GM18507 (cell line): ENCODE measurements around the gene SPATA3.

Source experiments
- DNase-seq: peaks from one replicate; pipeline ENCODE4 v3.0.0; 2011; ENCODE audit warnings: low read depth; ENCODE audit not compliant: insufficient read length; ENCODE audit errors: extremely low spot score
- FAIRE-seq: peaks from 2 replicates; lab custom pipeline; 2011; peaks lifted over from hg19 to GRCh38; lab: Jason Lieb, UNC

SPATA3 gene

DNA sequence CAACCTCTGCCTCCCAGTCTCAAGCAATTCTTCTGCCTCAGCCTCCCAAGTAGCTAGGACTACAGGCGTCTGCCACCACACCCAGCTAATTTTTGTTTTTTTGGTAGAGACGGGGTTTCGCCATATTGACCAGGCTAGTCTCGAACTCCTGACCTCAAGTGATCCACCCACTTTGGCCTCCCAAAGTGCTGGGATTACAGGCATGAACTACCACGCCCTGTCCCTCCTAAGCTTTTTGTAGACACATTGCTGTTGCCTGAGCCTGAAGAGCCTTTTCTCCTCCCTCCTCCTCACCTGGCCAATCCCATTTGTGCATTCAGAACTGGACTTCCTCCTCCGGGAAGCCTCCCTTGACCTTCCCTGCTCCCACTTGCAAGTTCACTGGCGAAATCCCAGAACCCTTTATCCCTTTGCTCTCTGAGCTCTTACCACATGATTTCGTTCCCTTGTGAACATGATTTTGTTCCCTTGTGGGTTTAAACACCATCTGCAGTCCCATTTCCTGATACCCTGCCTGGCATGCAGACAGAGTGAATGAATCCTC is 44.0 kb downstream of the SPATA3 start:
- DNase-seq (no peak), FAIRE-seq (no peak)

DNA sequence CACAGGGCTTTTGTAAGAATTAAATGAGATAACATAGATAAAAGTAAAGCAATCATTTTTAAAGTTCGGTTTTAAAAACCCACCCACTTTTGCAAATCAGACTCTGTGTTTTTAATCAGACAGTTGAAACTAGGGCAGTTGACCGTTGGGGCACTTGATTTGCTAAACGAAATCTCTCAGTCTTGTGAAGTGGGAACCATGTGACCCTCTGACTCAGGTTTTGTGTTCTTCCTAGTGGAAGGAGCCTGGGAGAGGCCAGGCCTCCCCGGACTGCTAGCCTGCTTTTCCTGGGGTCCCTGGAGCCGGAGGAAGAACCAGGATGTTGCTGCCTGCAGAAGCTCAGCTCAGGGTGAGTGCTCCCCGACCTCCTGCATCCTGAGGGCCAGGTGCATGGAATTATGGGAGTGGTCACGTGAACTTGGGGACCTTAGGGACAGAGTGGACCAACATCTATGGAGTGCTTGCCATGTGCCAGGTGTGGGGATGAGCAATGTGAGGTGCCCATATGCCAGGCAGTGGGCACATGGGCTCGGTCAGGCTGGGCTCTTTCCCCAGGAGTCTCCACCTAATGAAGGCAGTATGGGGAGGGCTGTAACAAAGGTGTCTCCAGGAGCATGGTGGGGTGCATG is 45.3 kb downstream of the SPATA3 start:
- no peak for DNase-seq
- FAIRE-seq = no peak

DNA sequence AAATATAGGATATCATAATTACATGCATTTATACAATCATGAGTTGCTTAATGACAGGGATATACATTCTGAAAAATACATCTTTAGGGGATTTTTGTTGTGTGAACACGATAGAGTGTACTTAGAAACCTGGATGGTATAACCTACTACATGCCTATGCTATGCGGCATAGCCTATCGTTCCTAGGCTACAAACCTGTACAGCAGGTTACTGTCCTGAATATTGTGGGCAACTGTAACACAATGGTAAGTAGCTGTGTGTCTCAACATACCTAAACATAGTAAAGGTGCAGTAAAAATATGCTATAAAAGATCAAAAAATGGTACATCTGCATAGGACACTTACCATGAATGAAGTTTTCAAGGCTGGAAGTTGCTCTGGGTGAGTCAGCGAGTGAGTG is 47.9 kb downstream of the SPATA3 start:
- DNase-seq (no peak), FAIRE-seq (no peak)

DNA sequence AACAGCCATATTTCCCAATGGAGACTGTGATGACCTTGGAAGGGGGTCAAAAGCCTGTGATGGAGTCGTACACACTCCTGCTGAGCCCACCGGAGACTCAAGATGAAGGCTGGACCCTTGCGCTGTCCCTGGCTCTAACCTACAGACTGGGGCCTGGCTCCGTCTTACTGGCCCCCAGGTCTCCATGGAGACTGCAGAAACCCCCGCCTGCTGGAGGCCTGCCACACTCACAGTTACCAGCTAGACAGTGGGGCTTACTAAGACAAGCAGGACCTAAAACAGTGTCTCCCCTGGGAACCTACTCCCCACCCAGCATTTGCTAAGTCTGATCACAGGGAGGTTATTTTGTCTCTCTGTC is 51.0 kb downstream of the SPATA3 start:
- FAIRE-seq = no peak

DNA sequence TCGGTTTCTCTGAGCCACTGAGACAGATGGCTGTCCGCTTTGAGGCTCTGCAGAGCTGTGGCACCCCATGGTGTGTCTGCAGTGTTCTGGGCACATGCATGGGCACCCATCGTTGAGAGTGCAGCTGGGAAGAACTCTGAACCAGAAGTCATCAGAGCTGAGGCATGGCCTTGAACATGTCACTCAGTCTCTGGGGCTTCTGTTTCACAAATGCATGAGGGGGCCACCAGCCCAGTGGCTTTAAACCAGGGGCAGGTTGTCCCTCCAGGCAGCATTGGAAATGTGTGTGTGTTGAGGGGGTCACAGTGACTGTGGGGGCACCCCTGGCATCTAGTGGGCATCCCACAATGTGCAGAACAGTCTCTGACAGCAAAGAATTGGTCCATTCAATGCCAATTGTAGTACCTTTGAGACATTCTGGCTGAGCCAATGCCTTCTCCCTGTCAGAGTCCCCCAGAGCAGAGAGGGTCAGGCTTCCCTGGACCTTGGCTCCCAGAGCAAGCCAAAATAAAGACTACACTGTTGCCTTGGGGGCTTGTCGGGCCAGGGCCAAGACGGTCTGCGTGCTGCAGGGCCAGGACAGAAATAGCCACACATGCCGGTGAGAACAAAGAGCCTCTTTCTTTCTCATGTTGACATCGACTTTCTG is 51.5 kb downstream of the SPATA3 start:
- DNase-seq (no peak), FAIRE-seq (no peak)

More for the DNA sequence above, 51.0 kb downstream of the SPATA3 start:
- no peak for DNase-seq

DNA sequence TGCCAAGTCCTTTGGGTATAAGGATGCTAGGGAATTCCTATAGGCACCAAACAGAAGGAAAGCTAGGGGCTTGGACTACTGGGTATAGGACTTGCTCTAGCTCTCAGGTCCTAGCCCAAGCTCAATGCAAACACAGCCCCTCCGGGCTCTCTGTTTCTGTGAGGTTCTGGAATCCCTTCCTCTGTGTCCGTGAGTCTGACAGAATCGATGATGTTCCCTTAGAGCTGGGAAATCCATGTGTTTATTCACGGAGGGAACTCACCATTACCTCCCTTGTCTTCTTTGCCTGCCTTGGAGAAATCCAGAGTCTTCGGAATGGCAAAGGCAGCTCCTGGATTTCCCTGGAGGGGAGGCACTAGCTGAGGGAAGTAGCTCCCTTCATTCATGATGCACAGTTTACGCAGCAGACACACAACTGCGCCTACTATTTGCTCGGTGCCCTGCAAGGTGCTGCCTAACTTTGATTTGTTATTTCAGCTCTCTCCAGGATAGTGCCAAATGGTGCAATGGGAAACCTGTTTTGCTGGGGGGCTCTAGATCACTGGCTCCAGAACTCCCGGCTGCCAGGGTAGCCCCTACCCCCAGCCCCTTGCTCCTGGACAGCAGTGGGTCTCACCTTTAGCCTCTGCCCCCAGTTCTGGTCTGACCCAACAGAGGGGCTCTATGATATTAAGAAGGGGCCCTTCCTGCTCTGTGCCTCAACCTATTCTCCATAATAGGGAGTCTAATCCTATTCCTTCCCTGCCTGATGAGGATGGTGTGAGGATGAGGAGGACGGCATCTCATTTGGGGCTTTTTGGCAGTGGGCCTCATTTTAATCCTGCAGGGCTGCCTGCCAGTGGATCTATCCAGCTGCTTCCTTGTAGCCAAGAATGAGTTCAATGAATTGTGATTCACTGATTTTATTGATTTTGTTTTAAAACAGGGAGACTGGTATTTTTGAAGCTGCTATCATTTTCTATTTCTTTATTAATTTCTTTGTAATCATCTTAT is 52.3 kb downstream of the SPATA3 start:
- no peak for FAIRE-seq
- DNase-seq = no peak

DNA sequence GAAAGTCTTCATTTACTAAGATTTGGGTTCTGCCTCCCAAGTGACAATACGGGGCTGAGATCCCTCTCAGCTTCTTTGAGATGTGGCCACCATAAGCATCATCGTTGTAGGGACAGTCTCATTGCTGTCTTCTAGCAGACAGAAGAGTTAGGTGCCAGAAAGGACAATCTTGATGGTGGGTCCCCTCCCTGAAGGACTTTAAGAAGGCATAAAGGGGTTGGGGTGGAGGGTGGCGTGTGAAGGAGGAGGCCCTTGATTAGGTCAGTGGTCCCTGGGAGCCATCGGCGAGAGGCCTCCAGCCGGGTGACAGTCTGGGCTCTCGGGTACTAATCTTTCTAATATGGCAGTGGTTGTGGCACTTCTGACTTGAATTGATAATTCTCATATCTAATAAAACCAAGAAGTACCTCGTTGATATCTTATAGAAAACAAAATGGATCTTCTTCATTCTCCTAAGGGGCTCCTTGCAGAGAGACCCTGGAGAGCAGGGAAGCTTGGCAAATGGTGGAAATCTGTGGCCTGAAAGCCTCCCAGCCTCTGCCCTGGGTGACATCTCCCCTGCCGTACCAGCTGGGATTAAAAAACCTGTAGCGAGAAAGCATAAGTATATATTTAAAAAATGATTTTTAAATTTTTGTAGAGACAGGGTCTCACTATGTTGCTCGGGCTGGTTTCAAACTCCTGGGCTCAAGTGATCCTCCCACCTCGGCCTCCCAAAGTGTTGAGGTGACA is 53.5 kb downstream of the SPATA3 start:
- FAIRE-seq = no peak
- no peak for DNase-seq

DNA sequence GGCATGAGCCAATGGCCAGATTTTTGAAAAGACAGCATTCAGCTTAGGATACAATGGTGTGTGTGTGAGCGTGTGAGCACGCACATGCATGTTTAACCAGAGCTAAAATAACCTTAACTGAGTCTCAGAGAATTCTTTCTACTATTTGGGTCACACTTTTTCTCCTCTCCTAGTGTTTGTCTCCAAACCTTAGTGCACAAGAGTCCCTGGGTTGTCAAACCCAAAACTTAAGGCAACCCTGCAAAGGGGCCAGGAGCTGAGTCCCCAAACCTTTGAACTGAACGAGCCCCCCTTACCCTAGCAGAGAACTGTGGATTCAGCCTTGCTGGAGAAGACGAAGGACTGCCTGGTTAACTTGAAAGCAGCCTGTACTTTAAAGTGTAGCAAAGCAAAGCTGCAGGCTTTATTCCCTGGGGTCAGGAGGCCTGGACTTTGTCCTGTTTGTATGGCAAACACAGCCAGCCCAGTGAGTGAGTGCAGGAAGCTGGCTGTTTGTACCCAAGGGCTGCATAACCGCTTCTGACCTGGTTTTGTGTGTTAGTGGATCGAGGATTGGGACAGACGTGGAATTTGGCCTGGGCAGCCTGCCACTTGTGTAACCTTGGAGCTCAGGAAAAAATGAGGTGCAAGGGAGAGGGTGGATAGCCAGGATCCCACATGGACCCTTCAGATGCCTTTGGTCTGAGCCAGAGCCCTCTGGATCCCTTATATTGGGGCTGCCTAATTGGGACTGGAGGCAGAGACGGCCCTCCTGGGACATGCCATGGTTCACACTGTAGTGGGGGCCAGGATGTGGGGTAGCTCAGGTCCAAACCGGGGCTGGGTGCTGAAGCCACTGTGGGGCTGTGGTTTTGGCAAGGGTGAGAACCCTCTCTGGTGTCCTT is 54.3 kb downstream of the SPATA3 start:
- FAIRE-seq (no peak), DNase-seq (no peak)

DNA sequence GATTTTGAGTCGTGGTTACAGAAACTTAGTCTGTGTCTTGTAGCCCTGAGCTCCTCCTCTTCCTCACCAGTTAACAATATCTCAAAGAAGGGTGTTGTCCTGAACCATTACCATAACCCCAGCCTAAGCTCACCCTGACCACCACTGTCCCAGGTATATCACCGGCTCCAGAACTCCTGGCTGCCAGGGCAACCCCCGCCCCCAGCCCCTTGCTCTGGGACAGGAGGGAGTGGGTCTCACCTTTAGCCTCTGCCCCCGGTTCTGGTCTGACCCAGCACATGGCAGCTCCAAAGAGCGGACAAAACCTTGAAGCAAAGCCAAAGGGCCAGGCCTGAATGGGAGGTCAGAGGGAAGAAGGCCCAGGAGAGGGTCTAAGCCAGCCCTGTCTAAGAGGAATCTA is 55.2 kb downstream of the SPATA3 start:
- no peak for FAIRE-seq
- DNase-seq = no peak

DNA sequence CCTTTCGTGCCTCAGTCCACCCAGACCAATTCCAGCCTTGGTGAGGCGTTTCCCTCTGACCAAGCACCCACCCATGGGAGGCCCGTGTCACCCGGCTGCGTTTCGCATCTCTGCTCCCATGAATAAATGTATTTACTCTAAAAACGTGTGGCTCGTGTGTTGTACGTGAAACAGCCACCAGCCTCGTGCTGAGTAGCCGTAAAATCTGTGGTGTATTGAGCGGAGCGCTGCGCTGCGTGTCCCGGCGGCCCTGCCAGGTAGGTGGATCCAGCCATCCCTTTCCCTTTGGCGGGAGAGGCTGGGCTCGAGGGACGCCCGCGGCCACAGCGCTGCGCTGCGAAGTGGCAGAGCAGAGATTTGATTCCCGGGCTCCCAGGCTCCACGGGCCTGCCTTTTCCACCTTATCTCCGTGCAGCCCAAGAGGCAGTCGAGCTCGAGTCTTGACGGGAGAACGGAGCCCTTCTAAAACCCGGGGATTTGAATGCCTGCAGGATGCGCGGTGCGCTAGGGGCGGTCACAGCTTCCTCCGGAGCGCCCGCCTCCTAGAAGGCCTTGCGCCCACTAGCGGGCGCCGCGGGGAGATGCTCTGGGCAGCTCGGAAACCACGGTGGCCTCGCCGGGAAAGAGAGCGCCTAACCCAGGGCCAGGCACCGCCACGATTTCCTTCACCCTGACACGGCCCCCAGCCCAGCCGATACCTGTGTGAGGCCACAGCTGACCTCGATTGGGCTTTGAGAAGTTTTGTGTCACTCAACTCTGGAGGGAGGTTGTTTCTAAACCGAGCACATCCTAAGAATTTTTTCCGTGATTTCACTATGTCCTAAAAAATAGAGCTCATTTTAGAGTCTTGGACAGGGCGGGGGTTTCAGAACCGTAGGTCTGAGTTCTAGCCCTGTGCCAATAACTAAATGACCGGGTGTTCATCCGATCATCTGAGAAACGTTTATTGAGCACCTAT is 56.9 kb downstream of the SPATA3 start:
- FAIRE-seq = peak; percentile 83
- DNase-seq = peak; percentile 70

DNA sequence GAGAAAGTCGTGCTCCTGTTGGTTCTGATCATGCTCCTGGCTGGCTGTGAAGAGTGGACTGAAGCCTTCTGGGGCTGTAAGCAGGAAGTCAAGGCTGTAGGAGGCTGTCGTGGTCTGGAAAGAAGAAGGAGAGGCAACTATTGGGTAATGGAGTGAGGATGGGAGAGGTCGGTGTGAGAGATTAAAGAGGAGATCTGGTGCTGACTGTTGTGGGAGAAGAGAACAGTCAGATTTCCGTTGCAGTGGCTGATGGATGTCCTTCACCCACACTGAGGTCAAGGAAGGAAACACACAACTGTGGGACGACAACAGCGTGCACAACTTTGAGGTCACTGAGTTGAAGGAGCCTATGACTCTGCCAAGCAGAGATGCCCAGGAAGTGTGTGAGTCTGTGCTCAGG is 57.9 kb downstream of the SPATA3 start:
- FAIRE-seq (no peak), DNase-seq (no peak)

DNA sequence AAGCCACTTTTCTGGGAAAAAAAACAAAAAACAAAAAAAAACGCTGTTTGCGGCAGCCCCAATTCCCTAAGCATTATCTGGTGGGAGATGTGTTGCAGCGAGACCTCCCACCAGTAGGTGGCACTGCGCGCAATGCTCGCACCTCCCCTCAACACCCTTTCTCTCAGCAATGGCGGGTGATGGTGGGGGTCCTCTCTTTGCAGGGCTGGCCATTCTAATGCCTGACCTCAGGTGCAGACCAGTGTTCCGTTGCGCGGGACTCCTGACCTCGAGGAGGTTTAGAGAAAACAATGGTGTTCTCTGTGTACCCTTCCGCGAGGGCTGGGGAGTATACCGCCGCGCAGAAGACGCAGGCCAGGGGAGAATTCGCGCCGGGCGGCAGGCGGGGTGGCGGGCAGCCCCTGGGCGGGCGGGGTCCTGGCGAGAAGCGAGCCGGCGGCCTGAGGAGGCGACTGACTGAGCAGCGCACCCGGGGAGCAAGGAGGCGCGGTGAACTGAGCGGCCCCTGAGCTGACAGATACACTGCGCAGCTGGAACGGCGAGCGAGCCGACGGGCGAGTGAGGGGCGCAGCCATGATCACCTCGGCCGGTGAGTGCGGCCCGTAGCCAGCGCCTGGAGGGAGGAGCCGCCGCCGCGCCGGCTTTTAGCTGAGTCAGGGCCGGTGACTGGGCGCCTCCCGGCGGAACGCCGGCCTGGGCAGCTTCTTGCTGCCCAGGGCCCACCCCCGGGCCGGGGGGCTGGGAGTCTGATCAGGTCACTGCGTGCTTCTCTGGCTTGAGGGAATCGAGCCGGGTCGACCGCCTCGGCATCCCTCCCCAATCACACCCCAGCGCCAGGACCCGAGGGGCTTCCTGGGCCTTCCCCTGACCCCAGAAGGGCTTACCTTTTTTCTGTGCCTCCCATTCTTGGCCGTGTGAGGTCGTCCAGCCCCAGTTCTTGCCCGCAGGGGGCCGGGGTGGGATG is 60.8 kb downstream of the SPATA3 start, which contains the start of gene PSMD1:
TSS of gene PSMD1 (plus strand) at position 415 of the 964 bp plus-strand sequence. CDS start at position 574, 159 bp downstream.
- DNase-seq (peak; percentile 88), FAIRE-seq (peak; percentile 96)

DNA sequence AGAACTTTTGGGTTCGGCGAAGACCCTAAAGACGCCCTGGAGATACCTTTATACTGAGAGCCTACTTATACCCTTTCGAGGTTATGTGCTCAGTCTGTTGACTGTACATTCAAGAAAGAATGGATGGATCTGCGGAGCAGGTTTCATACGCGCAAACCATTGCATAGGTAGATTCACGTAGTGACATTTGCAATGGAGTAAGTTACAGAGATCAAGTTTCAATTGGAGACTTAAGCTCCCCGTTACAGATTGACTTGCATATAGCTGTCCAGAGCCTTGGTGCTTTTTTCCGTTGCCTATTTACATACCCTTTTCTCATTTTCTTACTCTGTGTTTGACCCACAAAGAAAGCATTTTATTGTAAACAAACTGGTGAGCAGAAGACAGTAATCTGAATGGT is 61.7 kb downstream of the SPATA3 start:
- FAIRE-seq (no peak), DNase-seq (no peak)
